Activated T-helper 1 cell treated with anti-CD3 and anti-CD28 coated beads, Interleukin-12 subunit alpha, Interleukin-12 subunit beta, Interleukin-2, Interleukin-4 antibody, amounts not matched to agents 30 ng/mL and 10 ng/mL and 1 ng/mL, durations not matched to agents 14 hours and 24 hours and 36 hours (primary cell): Measurements from ENCODE around the gene PTBP3. TPM values are rescaled to one million over a fixed set of nuclear protein-coding genes. Genes with fewer than 3 reads are reported as not detected.
"Not testable (repeated sequence)": the region's sequence is repeated elsewhere in the genome, so short reads cannot be mapped to it uniquely, and the experiment has no call there.

ENCODE experiments used
- DNase-seq: peaks from one replicate; pipeline ENCODE4 v3.0.0; 2021; ENCODE audit warnings: low spot score
- H3K27ac Mint-ChIP-seq: one replicate; pipeline ENCODE4 v1.8.0; 2021; ENCODE audit warnings: mild to moderate bottlenecking, mixed read lengths
- H3K27me3 Mint-ChIP-seq: one replicate; pipeline ENCODE4 v1.8.0; 2022; ENCODE audit warnings: mild to moderate bottlenecking, moderate library complexity, mixed read lengths; ENCODE audit not compliant: insufficient read depth
- H3K36me3 Mint-ChIP-seq: one replicate; pipeline ENCODE4 v1.8.0; 2021; ENCODE audit warnings: low read depth, mixed read lengths
- H3K4me1 Mint-ChIP-seq: one replicate; pipeline ENCODE4 v1.8.0; 2021; ENCODE audit warnings: low read depth, mixed read lengths
- H3K4me3 Mint-ChIP-seq: one replicate; pipeline ENCODE4 v1.8.0; 2021; ENCODE audit warnings: mild to moderate bottlenecking, moderate library complexity, mixed read lengths
- H3K9me3 Mint-ChIP-seq: one replicate; pipeline ENCODE4 v1.8.0; 2021; ENCODE audit warnings: mixed read lengths
- intact Hi-C: fragments of 100-400 bp; cut with micrococcal nuclease; formaldehyde crosslinking; loops from one replicate; pipeline ENCODE4 v1.15.1; 2024
- total RNA-seq: library from RNA; stranded (reverse); gene quantifications from 2 replicates; pipeline ENCODE4 v1.2.3, GENCODE V29; 2022

Gene PTBP3
- total RNA-seq, 1 donor from 2014 or later: 101 TPM

DNA sequence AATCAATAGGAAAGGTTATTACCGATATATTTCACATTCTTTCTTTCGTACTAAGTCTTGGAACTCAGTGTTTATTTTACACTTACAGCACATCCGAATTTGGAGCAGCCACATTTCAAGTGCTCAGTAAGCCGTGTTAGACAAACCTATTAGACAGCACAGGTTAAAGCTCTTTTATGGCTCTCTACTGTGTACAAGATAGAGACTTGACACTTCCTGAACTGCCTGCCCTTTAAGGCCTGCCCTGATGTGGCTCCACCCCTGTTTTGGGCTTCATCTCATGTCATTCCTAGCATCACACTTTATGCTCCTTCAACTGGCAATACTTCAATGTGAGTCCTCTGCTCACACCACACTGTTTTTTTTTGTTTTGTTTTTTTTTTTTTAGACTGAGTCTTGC, 134.8 kb downstream of the PTBP3 start:
- intact Hi-C loops: no loop called here
- Mint-ChIP-seq H3K36me3 (peaks cover 11% of the 10 kb centered on the region), H3K27me3 (peaks cover 2% of the 10 kb centered on the region), H3K4me3 (no peak overlapping the region), H3K27ac (no peak overlapping the region), H3K9me3 (peaks cover 3% of the 10 kb centered on the region), H3K4me1 (peaks cover 5% of the 10 kb centered on the region)
- no peak for DNase-seq

DNA sequence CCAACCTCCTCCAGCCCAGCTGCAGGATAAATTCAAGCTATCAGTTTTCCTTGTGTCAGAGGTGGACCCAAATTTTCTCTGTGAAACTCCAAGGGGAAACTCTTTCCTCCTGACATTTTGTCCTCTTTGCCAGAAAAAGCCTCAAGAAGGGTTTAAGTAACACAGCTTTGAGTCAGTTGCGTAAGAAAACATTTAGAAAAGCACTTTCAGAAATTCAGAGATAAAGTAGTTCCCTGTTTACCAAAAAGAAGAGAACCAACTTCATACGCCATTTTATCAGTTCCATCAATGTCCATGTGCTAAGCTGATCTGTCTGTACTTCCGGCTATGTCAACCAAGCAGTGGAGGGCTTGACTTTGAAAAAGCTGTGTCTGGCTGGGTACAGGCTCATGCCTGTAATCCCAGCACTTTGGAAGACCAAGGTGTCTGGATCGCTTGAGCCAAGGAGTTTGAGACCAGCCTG, 138.4 kb downstream of the PTBP3 start:
- H3K27ac Mint-ChIP-seq: no peak overlapping the region
- H3K4me1 Mint-ChIP-seq: peaks cover 5% of the 10 kb centered on the region
- H3K9me3 Mint-ChIP-seq: peaks cover 6% of the 10 kb centered on the region
- no peak overlapping the region for H3K4me3 Mint-ChIP-seq
- no peak for DNase-seq
- intact Hi-C loops: no loop called here
- peaks cover 10% of the 10 kb centered on the region for H3K36me3 Mint-ChIP-seq
- peaks cover 2% of the 10 kb centered on the region for H3K27me3 Mint-ChIP-seq

DNA sequence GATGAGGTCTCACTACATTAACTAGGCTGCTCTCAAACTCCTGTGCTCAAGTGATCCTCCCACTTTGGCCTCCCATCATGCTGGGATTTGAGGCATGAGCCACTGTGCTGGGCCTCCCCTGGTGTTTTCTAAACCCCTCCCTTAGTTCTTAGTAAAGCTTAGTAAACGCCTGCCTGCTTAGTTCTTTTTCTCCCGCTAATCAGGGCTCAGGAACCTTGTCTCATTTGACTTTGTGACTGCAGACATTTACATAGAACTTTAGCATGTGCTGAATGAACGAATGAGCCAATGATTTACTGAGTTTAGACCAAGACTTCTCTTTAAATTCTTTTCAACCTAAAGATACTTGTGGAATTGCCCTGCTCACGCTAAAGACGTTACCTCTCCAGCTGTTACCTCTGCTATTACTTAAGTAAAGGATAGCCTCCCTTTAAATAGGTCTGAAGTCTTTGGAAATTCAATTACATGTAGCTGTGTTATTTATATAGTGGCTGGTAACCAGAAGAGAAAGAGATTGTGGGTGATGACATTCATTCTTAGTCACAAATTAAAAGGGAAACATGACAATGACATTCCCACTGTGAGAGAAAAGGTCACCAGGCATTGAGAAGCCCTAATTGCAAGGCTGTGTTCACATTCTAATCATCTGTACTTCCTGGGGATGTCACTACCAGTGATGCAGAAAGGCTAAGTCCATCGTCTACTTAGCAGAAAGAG, 139.7 kb downstream of the PTBP3 start:
- Mint-ChIP-seq H3K36me3 (peaks cover 7% of the 10 kb centered on the region), H3K27me3 (peaks cover 2% of the 10 kb centered on the region), H3K4me3 (no peak overlapping the region), H3K9me3 (peaks cover 6% of the 10 kb centered on the region), H3K4me1 (no peaks in the 10 kb centered on the region), H3K27ac (no peak overlapping the region)
- no peak for DNase-seq
- intact Hi-C loops: no loop called here

DNA sequence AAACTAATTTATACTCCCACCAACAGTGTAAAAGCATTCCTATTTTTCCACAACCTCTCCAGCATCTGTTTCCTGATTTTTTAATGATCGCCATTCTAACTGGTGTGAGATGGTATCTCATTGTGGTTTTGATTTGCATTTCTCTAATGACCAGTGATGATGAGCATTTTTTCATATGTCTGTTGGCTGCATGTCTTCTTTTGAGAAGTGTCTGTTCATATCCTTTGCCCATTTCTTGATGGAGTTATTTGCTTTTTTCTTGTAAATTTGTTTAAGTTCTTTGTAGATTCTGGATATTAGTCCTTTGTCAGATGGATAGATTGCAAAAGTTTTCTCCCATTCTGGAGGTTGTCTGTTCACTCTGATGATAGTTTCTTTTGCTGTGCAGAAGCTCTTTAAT, 143.1 kb downstream of the PTBP3 start:
- H3K4me1 Mint-ChIP-seq, H3K9me3 Mint-ChIP-seq, H3K4me3 Mint-ChIP-seq, DNase-seq, H3K27me3 Mint-ChIP-seq, H3K36me3 Mint-ChIP-seq, intact Hi-C loops, H3K27ac Mint-ChIP-seq: not testable (repeated sequence)

GRCh38 chr9:112188884-112189283, 144.5 kb downstream of the PTBP3 start:
- H3K27ac Mint-ChIP-seq: no peak overlapping the region
- no peaks in the 10 kb centered on the region for H3K27me3 Mint-ChIP-seq

DNA sequence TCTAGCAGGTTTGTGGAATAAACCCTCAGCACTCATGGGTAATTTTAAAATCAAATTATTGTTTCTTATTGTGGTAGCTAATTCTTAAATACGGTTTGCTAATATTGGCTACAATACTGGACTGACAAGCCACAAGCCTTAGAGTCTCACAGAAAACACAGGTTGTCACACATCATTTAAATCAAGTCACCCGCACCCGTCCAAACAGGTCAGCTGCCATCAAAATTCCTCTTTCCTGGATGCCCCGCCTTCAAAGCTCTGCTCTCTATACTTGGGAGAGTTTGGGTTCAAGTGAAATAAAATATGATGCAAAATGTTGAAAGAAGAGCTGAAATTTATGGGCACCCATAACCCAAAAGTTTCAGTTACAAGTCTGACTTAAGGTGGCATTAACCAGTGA, 146.0 kb downstream of the PTBP3 start:
- Mint-ChIP-seq H3K36me3 (peaks cover 14% of the 10 kb centered on the region), H3K4me1 (peaks cover 5% of the 10 kb centered on the region), H3K9me3 (peaks cover 18% of the 10 kb centered on the region), H3K27ac (no peak overlapping the region), H3K4me3 (no peak overlapping the region), H3K27me3 (no peaks in the 10 kb centered on the region)
- intact Hi-C loops: no loop called here
- no peak for DNase-seq

More at GRCh38 chr9:112188884-112189283, 144.5 kb downstream of the PTBP3 start:
- H3K9me3 Mint-ChIP-seq: peaks cover 6% of the 10 kb centered on the region
- H3K4me3 Mint-ChIP-seq: no peak overlapping the region
- no peaks in the 10 kb centered on the region for H3K4me1 Mint-ChIP-seq
- peaks cover 7% of the 10 kb centered on the region for H3K36me3 Mint-ChIP-seq
- intact Hi-C loops: no loop called here
- DNase-seq: no peak

GRCh38 chr9:112186695-112187094, 146.7 kb downstream of the PTBP3 start:
- peaks cover 15% of the 10 kb centered on the region for H3K36me3 Mint-ChIP-seq
- no peak overlapping the region for H3K27ac Mint-ChIP-seq
- no peak overlapping the region for H3K4me3 Mint-ChIP-seq
- peaks cover 18% of the 10 kb centered on the region for H3K9me3 Mint-ChIP-seq
- H3K4me1 Mint-ChIP-seq: peaks cover 7% of the 10 kb centered on the region
- H3K27me3 Mint-ChIP-seq: no peaks in the 10 kb centered on the region
- intact Hi-C loops: no loop called here
- DNase-seq: no peak

DNA sequence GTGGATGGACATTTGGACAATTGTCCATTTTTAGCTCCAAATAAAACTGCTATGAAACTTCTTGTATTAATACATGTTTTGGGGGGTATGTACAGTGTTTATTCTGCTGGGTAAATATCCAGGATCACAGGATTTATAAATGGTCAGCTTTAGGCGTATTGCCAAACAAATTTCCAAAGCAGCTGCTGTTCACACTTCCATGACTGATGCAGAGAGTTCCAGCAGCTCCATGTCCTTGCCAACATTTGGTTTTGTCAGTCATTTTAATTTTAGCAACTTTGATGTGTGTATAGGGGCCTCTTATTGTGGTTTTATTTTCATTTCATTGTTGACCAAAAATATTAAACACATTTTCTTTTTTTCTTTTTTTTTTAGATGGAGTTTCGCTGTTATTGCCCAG, 148.5 kb downstream of the PTBP3 start:
- intact Hi-C loops: loop anchor here (5.0 kb wide), 2 partner anchors 88 to 302 kb away; partner anchors contain the start of gene KIAA1958
- peaks cover 25% of the 10 kb centered on the region for H3K4me1 Mint-ChIP-seq
- no peak overlapping the region for H3K4me3 Mint-ChIP-seq
- no peak for DNase-seq
- peaks cover 12% of the 10 kb centered on the region for H3K9me3 Mint-ChIP-seq
- H3K27ac Mint-ChIP-seq: no peak overlapping the region
- H3K27me3 Mint-ChIP-seq: no peaks in the 10 kb centered on the region
- H3K36me3 Mint-ChIP-seq: peaks cover 8% of the 10 kb centered on the region

- Mint-ChIP-seq H3K4me1 (peaks cover 31% of the 10 kb centered on the region), H3K4me3 (no peak overlapping the region), H3K9me3 (peaks cover 12% of the 10 kb centered on the region), H3K27ac (no peak overlapping the region), H3K36me3 (peaks cover 8% of the 10 kb centered on the region), H3K27me3 (no peaks in the 10 kb centered on the region)
- intact Hi-C loops: loop anchor here (5.0 kb wide), 2 partner anchors 87 to 303 kb away; partner anchors contain the start of gene KIAA1958
- no peak for DNase-seq
These were observed 149.2 kb downstream of the PTBP3 start for GRCh38 chr9:112184221-112184620.

DNA sequence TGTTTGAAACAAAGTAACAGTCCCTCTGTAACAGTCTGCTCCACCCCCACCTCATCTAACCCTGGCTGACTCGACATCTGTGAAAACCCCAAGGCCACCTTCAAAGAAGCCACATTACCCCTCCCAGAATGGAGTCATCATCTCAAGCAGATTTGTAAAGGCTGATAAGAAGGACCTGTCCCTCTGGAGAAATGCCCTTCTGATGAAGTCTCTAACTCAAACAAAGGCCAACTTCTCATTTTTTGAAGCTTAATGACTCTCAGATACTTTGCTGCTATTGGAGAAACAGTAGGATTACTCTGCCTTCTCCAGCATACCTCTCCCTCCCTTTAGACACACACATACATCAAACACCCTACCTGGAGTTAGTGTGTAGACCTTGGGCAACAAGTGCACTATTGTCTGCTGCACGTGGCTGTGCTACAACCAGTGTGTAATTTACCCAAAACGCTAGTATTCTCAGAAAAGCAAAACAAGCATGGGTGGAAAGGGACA, 153.0 kb downstream of the PTBP3 start:
- Mint-ChIP-seq H3K9me3 (peaks cover 12% of the 10 kb centered on the region), H3K27ac (peak overlapping the region; percentile 66), H3K4me3 (peak overlapping the region; percentile 19), H3K36me3 (peaks cover 8% of the 10 kb centered on the region), H3K27me3 (no peaks in the 10 kb centered on the region), H3K4me1 (peaks cover 64% of the 10 kb centered on the region)
- intact Hi-C loops: loop anchor here (1.0 to 5.0 kb wide), 5 partner anchors 22 to 307 kb away; partner anchors contain the start of genes KIAA1958 and PTBP3
- peak; percentile 62 for DNase-seq

DNA sequence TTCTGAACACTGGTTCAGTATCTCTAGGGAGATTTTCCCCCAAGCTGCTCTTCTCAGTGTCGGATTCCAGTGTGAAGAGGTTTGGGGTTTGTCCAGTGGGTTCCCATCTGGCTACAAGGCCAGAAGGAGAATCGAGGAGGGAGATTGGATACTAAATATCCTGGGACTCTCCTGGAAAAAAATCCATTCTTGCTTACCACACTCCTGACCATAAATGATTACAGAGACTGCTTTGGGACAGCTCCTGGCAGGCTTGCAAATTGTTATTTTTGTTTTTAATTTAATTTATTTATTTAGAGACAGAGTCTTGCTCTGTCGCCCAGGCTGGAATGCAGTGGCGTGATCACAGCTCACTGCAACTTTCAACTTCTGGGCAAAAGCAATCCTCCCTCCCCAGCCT, 153.6 kb downstream of the PTBP3 start:
- Mint-ChIP-seq H3K27me3 (no peaks in the 10 kb centered on the region), H3K27ac (no peak overlapping the region), H3K4me1 (peaks cover 66% of the 10 kb centered on the region), H3K9me3 (peaks cover 12% of the 10 kb centered on the region), H3K4me3 (no peak overlapping the region), H3K36me3 (peaks cover 8% of the 10 kb centered on the region)
- intact Hi-C loops: loop anchor here (1.0 to 10.0 kb wide), 8 partner anchors 21 to 545 kb away; partner anchors contain the start of genes DNAJC25, GNG10, KIAA1958 and PTBP3
- no peak for DNase-seq

DNA sequence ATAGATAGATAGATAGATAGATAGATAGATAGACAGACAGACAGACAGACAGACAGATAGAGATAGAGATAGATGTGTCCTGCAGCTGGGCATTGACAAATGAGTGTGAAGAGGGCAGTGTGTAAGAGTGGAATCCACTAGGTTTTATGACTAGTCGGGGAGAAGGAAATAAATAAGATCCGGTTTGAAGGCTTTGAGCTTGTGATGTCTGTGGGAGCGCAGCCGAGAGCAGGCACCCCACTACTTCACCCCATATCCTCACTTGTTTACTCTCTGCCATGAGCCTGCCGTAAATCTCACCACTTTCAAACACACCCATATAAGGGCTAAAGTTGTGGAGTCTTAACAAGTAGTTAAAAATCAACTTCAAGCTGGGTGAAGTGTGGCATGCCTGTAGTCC, 156.9 kb downstream of the PTBP3 start:
- peaks cover 16% of the 10 kb centered on the region for H3K36me3 Mint-ChIP-seq
- intact Hi-C loops: loop anchor here (10.0 kb wide), 3 partner anchors 282 to 542 kb away; partner anchors contain the start of genes DNAJC25, GNG10 and UGCG
- H3K9me3 Mint-ChIP-seq: no peaks in the 10 kb centered on the region
- H3K27ac Mint-ChIP-seq: peak overlapping the region; percentile 65
- DNase-seq: peak; percentile 22
- H3K4me1 Mint-ChIP-seq: peaks cover 80% of the 10 kb centered on the region
- H3K27me3 Mint-ChIP-seq: no peaks in the 10 kb centered on the region
- H3K4me3 Mint-ChIP-seq: peak overlapping the region; percentile 64

DNA sequence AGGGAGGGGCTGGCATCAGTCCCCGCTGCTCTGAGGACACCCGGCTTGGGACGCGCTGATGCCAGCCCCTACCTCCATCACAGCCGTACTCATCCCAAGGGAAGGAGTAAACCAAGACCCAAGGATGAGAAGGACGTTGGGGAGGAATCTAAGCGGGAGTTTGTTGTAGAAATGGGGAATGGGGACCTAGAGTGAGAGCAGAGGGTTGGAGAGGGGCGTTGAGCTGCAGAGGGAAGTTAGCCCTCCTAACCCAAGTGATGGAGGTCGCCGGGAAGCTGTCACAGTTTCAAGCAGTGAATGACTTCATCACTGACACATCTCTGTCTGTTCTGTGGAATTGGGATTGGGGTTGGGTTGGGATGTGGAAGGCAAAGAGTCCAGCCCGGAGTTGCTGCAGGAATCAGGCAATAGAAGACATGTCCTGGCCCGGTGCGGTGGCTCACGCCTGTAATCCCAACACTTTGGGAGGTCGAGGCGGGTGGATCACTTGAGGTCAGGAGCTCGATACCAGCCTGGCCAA, 157.6 kb downstream of the PTBP3 start:
- no peaks in the 10 kb centered on the region for H3K9me3 Mint-ChIP-seq
- intact Hi-C loops: loop anchor here (10.0 kb wide), 3 partner anchors 281 to 541 kb away; partner anchors contain the start of genes DNAJC25, GNG10 and UGCG
- no peaks in the 10 kb centered on the region for H3K27me3 Mint-ChIP-seq
- peaks cover 80% of the 10 kb centered on the region for H3K4me1 Mint-ChIP-seq
- peak overlapping the region; percentile 82 for H3K27ac Mint-ChIP-seq
- DNase-seq: no peak
- H3K4me3 Mint-ChIP-seq: peak overlapping the region; percentile 64
- H3K36me3 Mint-ChIP-seq: peaks cover 18% of the 10 kb centered on the region
